ENCODE data around the gene FSTL5.

Gene FSTL5

GRCh38 chr4:161936625-161937550 is 226.9 kb downstream of the FSTL5 start:
- no peak for DNase-seq (ENCODE audit: low read depth)

GRCh38 chr4:161931089-161931488 is 232.7 kb downstream of the FSTL5 start:
- no peak for DNase-seq (ENCODE audit: low read depth)

GRCh38 chr4:161929956-161930355 is 233.8 kb downstream of the FSTL5 start:
- DNase-seq (ENCODE audit: low read depth) = no peak

GRCh38 chr4:161926033-161926828 is 237.6 kb downstream of the FSTL5 start:
- DNase-seq (ENCODE audit: low read depth) = no peak

- DNase-seq (ENCODE audit: low read depth) = no peak
Measured at GRCh38 chr4:161920304-161921052, 243.3 kb downstream of the FSTL5 start.

- DNase-seq (ENCODE audit: low read depth) = no peak
Measured at GRCh38 chr4:161919442-161920220, 244.2 kb downstream of the FSTL5 start.

- DNase-seq (ENCODE audit: low read depth) = no peak
Measured at GRCh38 chr4:161916035-161916434, 247.8 kb downstream of the FSTL5 start.

- DNase-seq (ENCODE audit: low read depth) = no peak
Measured at GRCh38 chr4:161907590-161907955, 256.2 kb downstream of the FSTL5 start.

- DNase-seq (ENCODE audit: low read depth) = no peak
Measured at GRCh38 chr4:161906836-161907589, 256.8 kb downstream of the FSTL5 start.

GRCh38 chr4:161900110-161900509 is 263.7 kb downstream of the FSTL5 start:
- DNase-seq (ENCODE audit: low read depth) = no peak

GRCh38 chr4:161894493-161895167 is 269.2 kb downstream of the FSTL5 start:
- no peak for DNase-seq (ENCODE audit: low read depth)

GRCh38 chr4:161894014-161894413 is 269.8 kb downstream of the FSTL5 start:
- DNase-seq (ENCODE audit: low read depth) = no peak

- DNase-seq (ENCODE audit: low read depth) = no peak
Measured at GRCh38 chr4:161893566-161893965, 270.2 kb downstream of the FSTL5 start.

GRCh38 chr4:161892951-161893350 is 270.8 kb downstream of the FSTL5 start:
- DNase-seq (ENCODE audit: low read depth) = no peak

GRCh38 chr4:161883157-161883556 is 280.6 kb downstream of the FSTL5 start:
- no peak for DNase-seq (ENCODE audit: low read depth)

GRCh38 chr4:161881370-161881769 is 282.4 kb downstream of the FSTL5 start:
- DNase-seq (ENCODE audit: low read depth) = no peak

- no peak for DNase-seq (ENCODE audit: low read depth)
Measured at GRCh38 chr4:161869511-161869910, 294.3 kb downstream of the FSTL5 start.

GRCh38 chr4:161856711-161857326 is 307.0 kb downstream of the FSTL5 start:
- no peak for DNase-seq (ENCODE audit: low read depth)

GRCh38 chr4:161850631-161851030 is 313.2 kb downstream of the FSTL5 start:
- DNase-seq (ENCODE audit: low read depth) = no peak

- DNase-seq (ENCODE audit: low read depth) = no peak
Measured at GRCh38 chr4:161841759-161842158, 322.0 kb downstream of the FSTL5 start.

Measured in CMK (cell line).